Esophagus squamous epithelium (tissue), 5 donors: ENCODE data around the gene MICAL2. TPM values are rescaled to one million over a fixed set of nuclear protein-coding genes. Genes with fewer than 3 reads are reported as not detected.
A peak's percentile ranks its signal among the peaks of the same experiment; 100 is the strongest.

Experiments
- DNase-seq: peaks from one replicate; lab custom pipeline; 2025; lab: John Stamatoyannopoulos, UW
- H3K27ac ChIP-seq, 4 donors: fragments of 200-600 bp; sonication (generic); one replicate each; pipeline ENCODE4 v1.5.1; 2016 to 2019; ENCODE audit warnings: mild to moderate bottlenecking in 1 of 4
- H3K27me3 ChIP-seq, 4 donors: fragments of 200-600 bp; sonication (generic); 1 replicate in 3 of 4; 2 replicates in 1 of 4; pipeline versions ENCODE4 v1.5.1 to v1.6.0; 2017 to 2021; ENCODE audit warnings: antibody characterized with exemption in 1 of 4
- H3K36me3 ChIP-seq, 3 donors: fragments of 200-600 bp; sonication (generic); one replicate each; pipeline ENCODE4 v1.5.1; 2016 to 2019
- H3K4me1 ChIP-seq, 3 donors: fragments of 200-600 bp; sonication (generic); one replicate each; pipeline ENCODE4 v1.5.1; 2017 to 2019
- H3K4me3 ChIP-seq, 4 donors: fragments of 200-600 bp; sonication (generic); 1 replicate in 3 of 4; 2 replicates in 1 of 4; pipeline ENCODE4 v1.5.1; 2016 to 2019; ENCODE audit warnings: mild to moderate bottlenecking in 2 of 4, moderate library complexity in 1 of 4
- H3K9me3 ChIP-seq, 3 donors: fragments of 200-600 bp; sonication (generic); one replicate each; pipeline ENCODE4 v1.5.1; 2016 to 2019
- POLR2A ChIP-seq, 4 donors: fragments of 450-650 bp; IDR thresholded peaks; one replicate each; pipeline ENCODE4 v1.6.1; 2017; ENCODE audit warnings: antibody characterized with exemption in 4 of 4, mild to moderate bottlenecking in 4 of 4, moderate library complexity in 3 of 4
- WGBS, 2 donors: methylation state at CpG; one replicate each; pipeline ENCODE4 v1.1.5; 2018; 5-methylcytosine and 5-hydroxymethylcytosine counted together
- intact Hi-C: fragments of 100-400 bp; cut with DNase I; formaldehyde crosslinking; loops from one replicate; pipeline ENCODE4 v1.15.0; 2022
- total RNA-seq, 4 donors: library from RNA; depleted of rRNA; stranded (reverse); fragments of >200 nt; gene quantifications; one replicate each; pipeline ENCODE4 v1.1.0, GENCODE V29; 2016
- TF ChIP-seq, protein P1 (sequence below), 6 experiments: fragments of 450-650 bp in 4 of 6; fragments of 200-600 bp in 2 of 6; sonication (generic) in 2 of 6; IDR thresholded peaks; one replicate each; pipeline ENCODE4 v1.5.1; 2016 to 2019; ENCODE audit warnings: antibody characterized with exemption in 6 of 6, mild to moderate bottlenecking in 4 of 6, moderate library complexity in 4 of 6
- donor health status: DM: yes; HTN: yes; CAD: no.

The MICAL2 gene
- total RNA-seq, 4 donors from 2014 or later: 10.1 to 49.0 (median 19.8) TPM

DNA sequence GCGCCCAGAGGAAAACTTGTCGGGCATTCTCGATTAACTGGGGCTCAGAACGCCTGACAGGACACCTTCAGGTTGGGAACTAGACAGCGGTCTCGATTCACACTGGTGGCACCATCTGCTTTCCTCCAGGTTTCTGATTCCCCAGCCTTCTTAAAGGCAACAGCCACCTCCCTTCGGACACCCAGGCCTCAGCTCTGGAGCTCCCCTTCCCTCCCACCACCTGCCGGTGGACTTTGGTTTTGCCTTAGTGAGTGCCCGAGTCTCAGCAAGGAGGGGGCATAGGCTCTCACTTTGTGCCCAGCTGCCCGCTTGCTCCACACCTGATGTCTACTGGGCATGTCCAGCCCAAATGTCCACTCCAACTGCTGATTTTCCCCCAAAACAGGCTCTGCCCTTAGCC is 156.6 kb downstream of the MICAL2 start:
- WGBS, 2 donors: 86 to 92% methylated on average over 4 to 9 of the region's 10 CpGs
- DNase-seq: no peak
- no peak for TF ChIP-seq POLR2A (IDR thresholded peaks at IDR 0.05)
- TF ChIP-seq, protein P1, sequence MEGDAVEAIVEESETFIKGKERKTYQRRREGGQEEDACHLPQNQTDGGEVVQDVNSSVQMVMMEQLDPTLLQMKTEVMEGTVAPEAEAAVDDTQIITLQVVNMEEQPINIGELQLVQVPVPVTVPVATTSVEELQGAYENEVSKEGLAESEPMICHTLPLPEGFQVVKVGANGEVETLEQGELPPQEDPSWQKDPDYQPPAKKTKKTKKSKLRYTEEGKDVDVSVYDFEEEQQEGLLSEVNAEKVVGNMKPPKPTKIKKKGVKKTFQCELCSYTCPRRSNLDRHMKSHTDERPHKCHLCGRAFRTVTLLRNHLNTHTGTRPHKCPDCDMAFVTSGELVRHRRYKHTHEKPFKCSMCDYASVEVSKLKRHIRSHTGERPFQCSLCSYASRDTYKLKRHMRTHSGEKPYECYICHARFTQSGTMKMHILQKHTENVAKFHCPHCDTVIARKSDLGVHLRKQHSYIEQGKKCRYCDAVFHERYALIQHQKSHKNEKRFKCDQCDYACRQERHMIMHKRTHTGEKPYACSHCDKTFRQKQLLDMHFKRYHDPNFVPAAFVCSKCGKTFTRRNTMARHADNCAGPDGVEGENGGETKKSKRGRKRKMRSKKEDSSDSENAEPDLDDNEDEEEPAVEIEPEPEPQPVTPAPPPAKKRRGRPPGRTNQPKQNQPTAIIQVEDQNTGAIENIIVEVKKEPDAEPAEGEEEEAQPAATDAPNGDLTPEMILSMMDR (IDR thresholded peaks at IDR 0.05): no peak
- H3K27ac ChIP-seq: no peak overlapping the region
- H3K4me1 ChIP-seq: peaks cover 0 to 16% (median 6%) of the 10 kb centered on the region in 3 donors
- no peaks in the 10 kb centered on the region for H3K27me3 ChIP-seq
- intact Hi-C loops: no loop called here
- no peaks in the 10 kb centered on the region for H3K9me3 ChIP-seq
- H3K36me3 ChIP-seq: peaks cover 0 to 14% (median 0%) of the 10 kb centered on the region in 3 donors
- H3K4me3 ChIP-seq: no peak overlapping the region

DNA sequence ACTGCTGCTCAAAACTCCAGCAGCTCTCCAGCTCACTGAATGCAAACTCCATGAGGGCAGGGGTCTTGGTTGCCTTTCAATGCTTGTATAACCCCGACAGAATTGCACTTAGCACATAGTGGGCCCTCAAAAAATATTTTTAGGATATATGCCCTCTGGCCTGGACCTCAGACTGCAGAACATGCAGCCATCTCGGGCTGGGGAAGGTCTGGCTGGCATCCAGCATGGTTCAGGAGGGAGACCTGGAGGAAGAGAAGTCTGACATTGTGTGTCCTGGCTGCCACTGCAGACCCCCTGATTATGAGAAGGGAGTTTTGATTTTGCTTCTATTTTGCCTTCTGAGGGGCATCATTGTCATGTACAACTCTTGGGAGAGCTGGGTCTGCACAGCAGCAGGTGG is 157.5 kb downstream of the MICAL2 start:
- Histone ChIP-seq H3K4me3 (no peak overlapping the region), H3K27ac (no peak overlapping the region), H3K36me3 (peaks cover 0 to 14% (median 0%) of the 10 kb centered on the region in 3 donors), H3K4me1 (peaks cover 0 to 16% (median 6%) of the 10 kb centered on the region in 3 donors), H3K9me3 (no peaks in the 10 kb centered on the region), H3K27me3 (no peaks in the 10 kb centered on the region)
- WGBS, 2 donors: 67 to 90% methylated on average over 1 to 2 of the region's 2 CpGs
- no peak for DNase-seq
- intact Hi-C loops: no loop called here
- TF ChIP-seq POLR2A (IDR thresholded peaks at IDR 0.05): no peak
- TF ChIP-seq, protein P1 (IDR thresholded peaks at IDR 0.05): no peak

DNA sequence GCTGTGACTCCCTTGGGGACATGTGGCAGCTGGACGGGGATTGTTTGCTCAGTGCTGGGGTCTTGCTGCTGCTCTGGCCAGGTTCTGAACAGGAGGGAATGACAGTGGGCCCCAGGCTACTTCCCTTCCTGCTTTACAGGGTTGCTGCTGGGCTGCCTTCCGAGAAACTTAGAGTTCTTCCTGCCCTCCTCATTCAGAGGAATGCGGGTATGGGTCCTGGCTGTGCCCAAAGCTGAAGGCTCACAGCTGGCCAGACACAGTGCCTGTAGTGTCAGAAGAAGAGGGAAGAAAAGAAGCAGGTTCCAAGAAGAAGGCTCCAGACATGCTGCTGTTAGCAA is 158.7 kb downstream of the MICAL2 start:
- Histone ChIP-seq H3K9me3 (no peaks in the 10 kb centered on the region), H3K27me3 (no peaks in the 10 kb centered on the region), H3K4me3 (no peak overlapping the region), H3K27ac (peak overlapping the region in 3 of 4 donors; percentile 38 to 58 (median 50)), H3K36me3 (peaks cover 0 to 4% (median 0%) of the 10 kb centered on the region in 3 donors), H3K4me1 (peaks cover 0 to 16% (median 6%) of the 10 kb centered on the region in 3 donors)
- TF ChIP-seq, protein P1 (IDR thresholded peaks at IDR 0.05): no peak
- no peak for TF ChIP-seq POLR2A (IDR thresholded peaks at IDR 0.05)
- DNase-seq: no peak
- WGBS, 2 donors: 42 to 45% methylated on average over 1 to 3 of the region's 3 CpGs
- intact Hi-C loops: no loop called here

DNA sequence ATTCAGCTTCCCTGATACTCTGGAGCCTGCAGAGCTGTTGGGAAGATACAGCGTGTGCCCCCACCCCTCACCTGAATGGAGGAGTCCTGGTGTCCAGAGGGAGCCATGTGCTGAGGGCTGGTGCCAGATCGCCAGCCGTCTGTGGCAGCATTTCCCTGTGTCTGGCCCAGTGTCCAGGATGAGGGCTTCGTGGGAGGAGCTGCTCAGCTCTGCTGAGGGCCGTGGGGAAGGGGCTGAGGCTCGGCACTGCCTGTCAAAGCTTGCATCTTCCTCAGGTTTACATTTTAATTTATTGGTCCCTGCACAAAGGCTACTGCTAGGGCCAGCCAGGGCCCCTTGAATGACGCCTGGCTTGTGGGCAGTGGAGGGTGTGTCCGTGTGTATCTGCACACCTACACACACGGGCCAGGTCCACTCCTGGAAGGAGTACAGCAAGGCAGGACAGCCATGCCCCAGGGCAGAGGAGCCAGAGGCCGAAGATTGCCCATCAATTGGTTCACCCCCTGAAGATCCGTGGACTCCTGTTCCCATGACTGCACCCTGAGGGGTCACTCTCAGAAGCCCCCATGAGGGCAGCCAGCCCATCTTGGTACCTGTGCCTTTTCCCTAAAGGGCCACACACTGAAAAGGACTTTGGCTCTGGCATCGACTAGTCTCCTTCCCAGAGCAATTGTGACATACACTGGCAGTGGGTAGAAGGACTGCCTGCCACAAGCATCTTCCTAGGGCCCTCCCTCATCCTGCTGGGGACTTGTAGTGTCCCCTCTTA is 159.2 kb downstream of the MICAL2 start:
- no peaks in the 10 kb centered on the region for H3K9me3 ChIP-seq
- no peak for DNase-seq
- no peak overlapping the region for H3K4me3 ChIP-seq
- H3K27ac ChIP-seq: peak overlapping the region in 3 of 4 donors; percentile 9 to 50 (median 38)
- 53 to 65% methylated on average over 2 to 3 of the region's 12 CpGs for WGBS, 2 donors
- TF ChIP-seq, protein P1 (IDR thresholded peaks at IDR 0.05): no peak
- TF ChIP-seq POLR2A (IDR thresholded peaks at IDR 0.05): no peak
- H3K27me3 ChIP-seq: no peaks in the 10 kb centered on the region
- intact Hi-C loops: no loop called here
- H3K4me1 ChIP-seq: peaks cover 0 to 16% (median 6%) of the 10 kb centered on the region in 3 donors
- H3K36me3 ChIP-seq: no peaks in the 10 kb centered on the region

DNA sequence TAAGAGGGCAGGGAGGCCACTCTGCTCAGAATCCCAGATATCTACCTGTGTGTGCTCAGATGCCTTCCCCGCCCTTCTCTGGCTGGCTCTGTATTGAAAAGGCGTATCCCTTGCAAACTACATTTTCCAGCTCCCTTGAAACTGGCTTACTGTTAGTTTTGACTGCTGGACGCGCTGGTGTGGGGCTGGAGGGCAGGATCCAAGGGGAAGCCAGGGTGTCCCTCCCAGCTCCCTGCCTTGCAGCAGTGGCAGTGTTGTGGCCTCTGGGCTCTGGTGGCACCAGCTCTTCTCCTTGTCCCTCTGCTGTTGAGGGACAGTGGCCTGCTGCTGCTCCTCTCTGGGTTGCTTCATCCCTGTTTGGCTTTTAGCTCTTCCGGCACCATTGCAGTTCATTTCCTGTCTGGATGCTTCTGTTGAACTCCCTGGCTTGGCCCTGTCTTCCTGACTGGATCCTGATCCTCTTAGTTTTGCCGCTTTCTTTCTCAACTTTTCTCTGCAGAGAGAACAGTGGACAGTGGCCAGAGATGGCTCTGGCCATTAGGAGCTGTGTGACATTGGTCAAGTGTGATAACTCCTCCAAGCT is 159.9 kb downstream of the MICAL2 start:
- no peak for DNase-seq
- Histone ChIP-seq H3K9me3 (no peaks in the 10 kb centered on the region), H3K27me3 (no peaks in the 10 kb centered on the region), H3K27ac (peak overlapping the region in 1 of 4 donors; percentile 18), H3K4me1 (peaks cover 0 to 16% (median 6%) of the 10 kb centered on the region in 3 donors), H3K36me3 (no peaks in the 10 kb centered on the region), H3K4me3 (no peak overlapping the region)
- TF ChIP-seq, protein P1 (IDR thresholded peaks at IDR 0.05): no peak
- no peak for TF ChIP-seq POLR2A (IDR thresholded peaks at IDR 0.05)
- WGBS, 2 donors: 82 to 83% methylated on average over 1 to 6 of the region's 6 CpGs
- intact Hi-C loops: no loop called here
